OCI-LY3 (cell line): ENCODE results near the gene RIOK2.

Source experiments
- H2AFZ ChIP-seq: fragments of 200-600, 300-600 bp; shearing (Covaris generic); 2 replicates; pipeline ENCODE4 v1.6.0; 2014; ENCODE audit warnings: antibody characterized with exemption, low read depth, low read length
- H3K27ac ChIP-seq: fragments of 200-600, 300-600 bp; sonication (generic); 2 replicates; pipeline ENCODE4 v1.5.1; 2014; ENCODE audit warnings: mild to moderate bottlenecking, low read length, moderate library complexity, mixed read lengths
- H3K27me3 ChIP-seq: fragments of 200-600, 300-600 bp; sonication (generic); 2 replicates; pipeline ENCODE4 v1.6.1; 2014; ENCODE audit warnings: low read depth, low read length, mixed read lengths
- H3K36me3 ChIP-seq: fragments of 200-600, 300-600 bp; sonication (generic); replicated peaks from 2 replicates; pipeline ENCODE3; 2014; ENCODE audit warnings: low read depth, low read length, mixed read lengths
- H3K4me1 ChIP-seq: fragments of 300-600, 200-600 bp; sonication (generic); 2 replicates; pipeline ENCODE4 v1.6.1; 2014; ENCODE audit warnings: low read length, mixed read lengths
- H3K4me2 ChIP-seq: fragments of 200-600, 300-600 bp; sonication (generic); 2 replicates; pipeline ENCODE4 v1.6.1; 2014; ENCODE audit warnings: low read length, mixed read lengths
- H3K4me3 ChIP-seq: fragments of 300-600, 200-600 bp; sonication (generic); 2 replicates; pipeline ENCODE4 v1.5.1; 2014; ENCODE audit warnings: antibody characterized with exemption, mild to moderate bottlenecking, low read length, moderate library complexity
- H3K79me2 ChIP-seq: fragments of 300-600, 200-600 bp; shearing (Covaris generic); 2 replicates; pipeline ENCODE4 v1.6.1; 2014; ENCODE audit warnings: mild to moderate bottlenecking, low read length, mixed read lengths
- H3K9ac ChIP-seq: fragments of 300-600, 200-600 bp; shearing (Covaris generic); 2 replicates; pipeline ENCODE4 v1.6.0; 2014; ENCODE audit warnings: mild to moderate bottlenecking, low read length, moderate library complexity
- H3K9me3 ChIP-seq: fragments of 200-600, 300-600 bp; shearing (Covaris generic); 2 replicates; pipeline ENCODE4 v1.6.1; 2014; ENCODE audit warnings: low read length, mixed read lengths; ENCODE audit not compliant: insufficient read depth
- H4K20me1 ChIP-seq: fragments of 200-600, 300-600 bp; sonication (generic); 2 replicates; pipeline ENCODE4 v1.6.1; 2016; ENCODE audit warnings: low read length, mixed read lengths; ENCODE audit not compliant: insufficient read depth
- EZH2phosphoT487 ChIP-seq: fragments of 200-600 bp; shearing (Covaris generic); IDR thresholded peaks from 2 replicates; pipeline ENCODE4 v1.6.1; 2018; ENCODE audit warnings: antibody characterized with exemption, mixed run types, low read depth
- TF ChIP-seq, protein P1 (sequence below): fragments of 200-600, 300-600 bp; sonication (generic); IDR thresholded peaks from 2 replicates; pipeline ENCODE4 v1.5.1; 2014; ENCODE audit warnings: antibody characterized with exemption, low read length, low read depth

RIOK2 gene

DNA sequence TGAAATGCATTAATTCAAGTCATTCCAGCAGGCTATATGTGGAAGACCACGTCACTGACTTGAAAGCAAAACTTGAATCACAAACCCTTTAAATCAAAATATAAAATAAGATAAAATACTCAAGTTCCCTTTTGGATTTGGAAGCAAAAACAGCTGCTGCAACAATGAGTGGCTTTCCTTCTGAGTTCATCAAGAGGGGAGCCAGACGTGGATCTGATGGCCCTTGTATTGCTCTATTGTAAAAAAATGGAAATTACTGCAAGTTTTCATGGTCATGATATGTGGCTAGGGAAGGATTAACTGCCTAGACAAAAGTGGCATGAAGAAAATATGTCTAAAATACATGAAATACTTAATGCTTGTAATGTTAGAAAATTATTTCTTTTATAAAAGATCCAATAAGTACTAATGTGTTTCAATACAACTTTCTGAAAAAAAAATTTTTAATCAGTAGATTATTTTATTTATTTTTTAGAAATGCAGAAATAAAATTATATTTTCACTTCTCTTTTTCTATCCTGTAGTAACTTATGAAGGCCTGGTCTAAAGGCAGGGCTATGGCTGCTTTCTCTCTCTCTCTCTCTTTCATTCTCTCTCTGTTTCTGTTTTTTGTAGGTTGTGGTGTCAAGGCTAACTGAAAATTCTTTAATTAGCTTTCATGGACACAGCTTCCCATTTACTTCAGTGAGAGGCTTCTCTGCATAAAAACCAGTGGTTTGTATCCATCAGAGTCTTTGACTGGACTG lies 64.6 kb downstream of the RIOK2 start:
- Histone ChIP-seq H3K9me3 (no peaks in the 10 kb centered on the region), H4K20me1 (no peaks in the 10 kb centered on the region), H2AFZ (no peak overlapping the region), H3K27me3 (peaks cover 4% of the 10 kb centered on the region; the same call in 1 of the 2 replicates), H3K4me2 (no peak overlapping the region), H3K36me3 (no peaks in the 10 kb centered on the region), H3K4me1 (peaks cover 12% of the 10 kb centered on the region; the same call in 1 of the 2 replicates), H3K9ac (no peak overlapping the region), H3K79me2 (no peaks in the 10 kb centered on the region), H3K4me3 (no peak overlapping the region), H3K27ac (no peak overlapping the region)
- TF ChIP-seq, protein P1, sequence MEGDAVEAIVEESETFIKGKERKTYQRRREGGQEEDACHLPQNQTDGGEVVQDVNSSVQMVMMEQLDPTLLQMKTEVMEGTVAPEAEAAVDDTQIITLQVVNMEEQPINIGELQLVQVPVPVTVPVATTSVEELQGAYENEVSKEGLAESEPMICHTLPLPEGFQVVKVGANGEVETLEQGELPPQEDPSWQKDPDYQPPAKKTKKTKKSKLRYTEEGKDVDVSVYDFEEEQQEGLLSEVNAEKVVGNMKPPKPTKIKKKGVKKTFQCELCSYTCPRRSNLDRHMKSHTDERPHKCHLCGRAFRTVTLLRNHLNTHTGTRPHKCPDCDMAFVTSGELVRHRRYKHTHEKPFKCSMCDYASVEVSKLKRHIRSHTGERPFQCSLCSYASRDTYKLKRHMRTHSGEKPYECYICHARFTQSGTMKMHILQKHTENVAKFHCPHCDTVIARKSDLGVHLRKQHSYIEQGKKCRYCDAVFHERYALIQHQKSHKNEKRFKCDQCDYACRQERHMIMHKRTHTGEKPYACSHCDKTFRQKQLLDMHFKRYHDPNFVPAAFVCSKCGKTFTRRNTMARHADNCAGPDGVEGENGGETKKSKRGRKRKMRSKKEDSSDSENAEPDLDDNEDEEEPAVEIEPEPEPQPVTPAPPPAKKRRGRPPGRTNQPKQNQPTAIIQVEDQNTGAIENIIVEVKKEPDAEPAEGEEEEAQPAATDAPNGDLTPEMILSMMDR: no peak
- TF ChIP-seq EZH2phosphoT487: no peak

DNA sequence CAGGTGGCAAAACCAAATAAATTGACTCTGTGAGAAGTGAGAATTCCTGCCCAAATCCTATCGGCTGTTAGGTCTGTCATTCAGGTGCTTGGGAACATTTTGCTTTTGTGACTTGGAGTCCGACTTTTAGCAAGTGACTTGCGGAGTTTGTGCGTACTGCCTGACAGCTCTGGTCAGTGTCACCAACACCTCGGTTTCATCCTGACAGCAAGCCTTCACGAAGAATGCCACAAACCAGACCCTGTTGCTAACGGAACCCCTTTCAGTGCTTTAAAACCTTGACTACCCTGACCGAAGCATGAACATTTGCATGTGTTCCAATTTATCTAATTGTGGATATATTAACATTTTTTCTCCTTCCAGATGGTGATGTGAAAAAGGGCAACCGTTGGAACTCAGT lies 67.1 kb downstream of the RIOK2 start:
- TF ChIP-seq EZH2phosphoT487: no peak
- TF ChIP-seq, protein P1: no peak
- H2AFZ ChIP-seq: no peak overlapping the region
- no peak overlapping the region for H3K4me3 ChIP-seq
- H3K36me3 ChIP-seq: no peaks in the 10 kb centered on the region
- no peak overlapping the region for H3K27ac ChIP-seq
- no peaks in the 10 kb centered on the region for H4K20me1 ChIP-seq
- H3K4me2 ChIP-seq: no peak overlapping the region
- no peak overlapping the region for H3K9ac ChIP-seq
- no peaks in the 10 kb centered on the region for H3K79me2 ChIP-seq
- peaks cover 12% of the 10 kb centered on the region; the same call in 1 of the 2 replicates for H3K4me1 ChIP-seq
- no peaks in the 10 kb centered on the region for H3K27me3 ChIP-seq
- no peaks in the 10 kb centered on the region for H3K9me3 ChIP-seq

DNA sequence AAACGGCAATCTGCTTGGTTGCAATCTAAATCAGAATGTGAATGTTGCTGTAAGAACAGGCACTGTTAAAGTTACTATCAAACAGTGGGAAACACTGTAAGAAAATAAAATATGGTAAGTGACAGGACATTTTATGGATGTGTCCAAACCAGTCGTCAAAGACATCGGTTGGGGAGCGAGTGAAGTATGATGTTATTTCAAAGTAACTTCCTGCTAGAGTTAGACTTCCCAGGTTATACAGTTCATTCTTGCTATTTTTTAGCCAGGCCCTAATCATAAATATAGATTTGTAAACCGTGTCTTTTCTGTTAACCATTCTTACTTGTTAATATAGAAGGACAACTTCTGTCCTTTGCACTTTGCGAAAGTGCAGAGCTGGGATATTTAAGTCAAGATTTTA lies 70.8 kb downstream of the RIOK2 start:
- Histone ChIP-seq H3K27me3 (no peaks in the 10 kb centered on the region), H2AFZ (no peak overlapping the region), H3K79me2 (no peaks in the 10 kb centered on the region), H3K4me2 (no peak overlapping the region), H3K36me3 (no peaks in the 10 kb centered on the region), H3K4me1 (peaks cover 7% of the 10 kb centered on the region; the same call in 1 of the 2 replicates), H3K27ac (no peak overlapping the region), H3K4me3 (no peak overlapping the region), H3K9me3 (no peaks in the 10 kb centered on the region), H4K20me1 (no peaks in the 10 kb centered on the region), H3K9ac (no peak overlapping the region)
- TF ChIP-seq EZH2phosphoT487: no peak
- TF ChIP-seq, protein P1: no peak

DNA sequence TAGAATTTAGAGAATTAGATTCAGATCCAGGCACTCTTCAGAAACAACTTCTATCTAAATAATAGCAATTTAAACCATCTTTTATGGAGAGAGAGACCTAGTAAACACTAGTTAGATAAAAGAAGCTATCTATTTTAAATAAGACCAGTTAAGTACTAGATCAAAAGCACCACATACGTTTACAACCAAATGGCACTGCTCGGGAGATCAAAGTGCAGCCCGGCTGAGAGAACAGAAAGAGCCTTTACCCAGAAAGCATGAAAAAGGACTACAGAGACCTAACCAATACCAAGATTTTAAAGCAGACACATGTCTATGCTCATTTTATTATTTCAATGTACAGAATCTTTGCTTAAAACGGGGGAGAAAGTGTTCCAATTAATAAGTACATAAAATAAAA lies 71.4 kb downstream of the RIOK2 start:
- H3K36me3 ChIP-seq: no peaks in the 10 kb centered on the region
- no peak overlapping the region for H3K4me3 ChIP-seq
- peaks cover 7% of the 10 kb centered on the region; the same call in 1 of the 2 replicates for H3K4me1 ChIP-seq
- H3K79me2 ChIP-seq: no peaks in the 10 kb centered on the region
- no peaks in the 10 kb centered on the region for H3K27me3 ChIP-seq
- TF ChIP-seq, protein P1: no peak
- TF ChIP-seq EZH2phosphoT487: no peak
- no peaks in the 10 kb centered on the region for H4K20me1 ChIP-seq
- H3K27ac ChIP-seq: no peak overlapping the region
- no peak overlapping the region for H2AFZ ChIP-seq
- H3K9ac ChIP-seq: no peak overlapping the region
- H3K4me2 ChIP-seq: no peak overlapping the region
- H3K9me3 ChIP-seq: no peaks in the 10 kb centered on the region
